Measurements from ENCODE around the gene SHE. TPM values are rescaled to one million over a fixed set of nuclear protein-coding genes. Genes with fewer than 3 reads are reported as not detected.
"Not testable (repeated sequence)": the region's sequence is repeated elsewhere in the genome, so short reads cannot be mapped to it uniquely, and the experiment has no call there.

Gene SHE
- total RNA-seq, 2 experiments from 2014 or later: 0.07 TPM; not detected in 1

DNA sequence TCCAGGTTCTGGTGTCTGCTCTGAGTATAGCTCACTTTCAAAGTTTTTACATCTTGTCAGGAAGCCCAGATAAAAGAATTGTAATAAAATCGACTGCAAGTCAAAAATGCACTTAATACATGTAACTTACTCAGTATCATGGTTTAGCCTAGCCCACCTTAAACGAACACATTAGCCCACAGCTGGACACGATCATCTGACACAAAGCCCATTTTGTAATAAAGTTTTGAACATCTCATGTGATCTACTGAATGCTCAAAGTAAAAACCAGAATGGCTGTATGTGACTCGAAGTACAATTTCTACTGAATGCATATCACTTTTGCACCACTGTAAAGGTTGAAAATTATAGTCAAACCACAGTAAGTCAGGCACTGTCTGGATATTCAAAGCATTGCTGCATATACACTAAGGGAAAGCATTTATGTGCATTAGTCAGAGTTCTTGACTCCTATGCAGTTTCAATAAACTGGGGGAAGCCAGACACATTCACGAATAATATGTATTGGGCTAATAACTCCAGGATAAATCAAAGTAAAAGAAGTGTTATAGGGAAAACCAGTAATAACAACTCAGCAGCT is 12.4 kb downstream of the SHE start:
- POLR2A ChIA-PET: no interaction called here
- CTCF ChIA-PET: interaction anchor here (2.2 to 2.9 kb wide), 2 partner anchors 10 to 57 kb away, joined by 9 to 19 read pairs; no protein-coding TSS in a partner anchor
- H3K9me3 Mint-ChIP-seq: no peaks in the 10 kb centered on the region
- H3K27ac Mint-ChIP-seq: no peak overlapping the region
- peaks cover 27% of the 10 kb centered on the region for H3K4me1 Mint-ChIP-seq (ENCODE audit: low read depth)
- DNase-seq: no peak
- H3K4me3 Mint-ChIP-seq: no peak overlapping the region
- intact Hi-C loops (cut with micrococcal nuclease): no loop called here
- H3K27me3 Mint-ChIP-seq: no peaks in the 10 kb centered on the region
- H3K36me3 Mint-ChIP-seq: no peaks in the 10 kb centered on the region

DNA sequence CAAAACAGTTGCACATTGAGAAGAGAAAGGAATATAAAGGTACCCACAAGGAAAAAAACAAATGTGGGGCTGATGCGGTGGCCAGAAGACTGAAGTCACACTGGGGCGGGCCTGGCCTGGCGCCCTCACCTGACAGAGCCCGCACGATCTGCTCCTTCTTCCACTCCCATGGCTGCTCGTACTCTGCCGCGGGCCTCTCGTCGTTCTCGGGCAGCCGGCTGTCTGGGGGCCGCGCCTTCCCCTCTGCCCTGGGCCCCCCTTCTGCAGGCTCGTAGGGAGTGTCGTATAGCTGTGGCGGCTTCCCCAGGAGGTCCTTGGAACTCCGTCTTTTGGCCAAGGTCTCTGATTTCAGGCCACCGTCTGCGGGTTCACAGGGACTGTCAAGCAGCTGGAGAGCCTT is 13.3 kb downstream of the SHE start:
- no peaks in the 10 kb centered on the region for H3K9me3 Mint-ChIP-seq
- no peaks in the 10 kb centered on the region for H3K36me3 Mint-ChIP-seq
- no peak for DNase-seq
- H3K4me3 Mint-ChIP-seq: no peak overlapping the region
- intact Hi-C loops (cut with micrococcal nuclease): no loop called here
- H3K4me1 Mint-ChIP-seq (ENCODE audit: low read depth): peaks cover 26% of the 10 kb centered on the region
- POLR2A ChIA-PET: no interaction called here
- no peak overlapping the region for H3K27ac Mint-ChIP-seq
- CTCF ChIA-PET: interaction anchor here (2.9 kb wide), 1 partner anchor 9 kb away, joined by 19 read pairs; no protein-coding TSS in a partner anchor
- no peaks in the 10 kb centered on the region for H3K27me3 Mint-ChIP-seq

DNA sequence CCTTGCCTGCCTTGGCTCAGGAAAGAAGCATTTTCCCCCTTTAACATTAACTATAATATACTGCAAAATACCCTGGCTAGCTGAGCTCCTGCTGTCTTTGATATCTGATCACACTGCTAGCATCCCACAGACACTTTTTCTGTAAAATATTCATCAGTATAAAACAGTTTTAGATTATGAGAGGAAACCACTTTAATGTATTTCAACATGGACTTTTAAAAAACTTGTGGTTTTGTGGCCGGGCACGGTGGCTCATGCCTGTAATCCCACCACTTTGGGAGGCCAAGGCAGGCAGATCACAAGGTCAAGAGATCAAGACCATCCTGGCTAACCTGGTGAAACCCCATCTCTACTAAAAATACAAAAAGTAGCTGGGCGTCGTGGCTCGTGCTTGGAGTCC is 15.5 kb downstream of the SHE start:
- H3K9me3 Mint-ChIP-seq; H3K27me3 Mint-ChIP-seq; H3K27ac Mint-ChIP-seq; H3K4me1 Mint-ChIP-seq (ENCODE audit: low read depth); H3K36me3 Mint-ChIP-seq; DNase-seq; H3K4me3 Mint-ChIP-seq; intact Hi-C loops (cut with micrococcal nuclease); POLR2A ChIA-PET: not testable (repeated sequence)
- CTCF ChIA-PET: interaction anchor here (0.8 to 1.4 kb wide), 3 partner anchors 60 to 163 kb away, joined by 3 to 4 read pairs (median 3); no protein-coding TSS in a partner anchor

DNA sequence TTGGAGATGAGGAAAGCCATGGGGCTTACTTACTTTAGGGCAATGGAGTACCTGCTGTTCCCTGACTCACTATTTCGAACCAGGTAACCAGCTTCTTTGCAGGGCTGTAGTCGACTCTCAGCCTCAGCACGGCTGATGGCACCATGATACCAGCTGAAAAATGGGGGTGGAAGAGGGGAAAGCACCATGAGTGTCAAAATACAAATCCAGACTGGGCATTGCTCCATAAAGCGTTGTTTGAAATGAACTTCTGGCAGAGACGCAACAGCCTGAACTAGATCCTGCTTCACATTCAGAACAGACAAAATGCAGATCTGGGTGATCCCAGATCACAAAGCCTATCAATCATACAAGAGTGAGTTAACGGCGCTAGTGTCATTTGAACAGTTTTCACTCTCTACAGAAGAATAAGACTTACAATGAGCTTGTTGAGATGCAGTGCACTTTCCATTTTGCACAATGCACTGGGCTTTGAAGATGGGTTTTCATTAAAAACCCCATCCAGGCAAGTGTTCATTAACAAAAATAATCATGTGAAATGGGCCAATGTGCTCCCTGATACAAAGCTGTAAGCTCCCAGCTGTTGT is 16.2 kb downstream of the SHE start:
- H3K4me1 Mint-ChIP-seq (ENCODE audit: low read depth): peaks cover 4% of the 10 kb centered on the region
- intact Hi-C loops (cut with micrococcal nuclease): no loop called here
- no peaks in the 10 kb centered on the region for H3K27me3 Mint-ChIP-seq
- no peak overlapping the region for H3K27ac Mint-ChIP-seq
- H3K36me3 Mint-ChIP-seq: no peaks in the 10 kb centered on the region
- no peaks in the 10 kb centered on the region for H3K9me3 Mint-ChIP-seq
- ChIA-PET CTCF (interaction anchor here (0.6 to 1.4 kb wide), 4 partner anchors 61 to 162 kb away, joined by 3 to 4 read pairs (median 3); no protein-coding TSS in a partner anchor), POLR2A (no interaction called here)
- H3K4me3 Mint-ChIP-seq: no peak overlapping the region
- no peak for DNase-seq

DNA sequence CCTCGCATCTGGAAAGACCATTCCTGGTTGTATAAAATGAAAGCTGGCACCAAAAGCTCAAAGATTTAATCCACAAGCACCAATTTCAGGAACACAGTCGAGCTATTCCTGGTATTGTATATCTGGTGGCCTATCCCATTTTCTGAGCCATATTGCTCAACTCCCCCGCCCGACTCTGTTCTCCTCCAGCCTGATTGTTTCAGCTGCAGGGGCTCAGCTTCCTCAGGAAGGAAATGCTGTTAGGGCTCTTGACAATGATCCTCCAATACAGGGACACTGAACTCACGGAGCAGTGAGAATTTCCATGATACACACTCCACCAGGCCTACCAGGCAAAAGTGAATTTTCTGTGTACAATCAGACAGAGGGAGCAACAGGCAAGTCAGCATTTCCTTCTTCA is 17.1 kb downstream of the SHE start:
- Mint-ChIP-seq H3K4me1 (ENCODE audit: low read depth) (peaks cover 4% of the 10 kb centered on the region), H3K27ac (no peak overlapping the region), H3K9me3 (no peaks in the 10 kb centered on the region), H3K27me3 (no peaks in the 10 kb centered on the region), H3K36me3 (no peaks in the 10 kb centered on the region), H3K4me3 (no peak overlapping the region)
- ChIA-PET POLR2A (no interaction called here), CTCF (interaction anchor here (0.6 to 1.4 kb wide), 3 partner anchors 12 to 161 kb away, joined by 3 to 4 read pairs (median 3); no protein-coding TSS in a partner anchor)
- no peak for DNase-seq
- intact Hi-C loops (cut with micrococcal nuclease): no loop called here

DNA sequence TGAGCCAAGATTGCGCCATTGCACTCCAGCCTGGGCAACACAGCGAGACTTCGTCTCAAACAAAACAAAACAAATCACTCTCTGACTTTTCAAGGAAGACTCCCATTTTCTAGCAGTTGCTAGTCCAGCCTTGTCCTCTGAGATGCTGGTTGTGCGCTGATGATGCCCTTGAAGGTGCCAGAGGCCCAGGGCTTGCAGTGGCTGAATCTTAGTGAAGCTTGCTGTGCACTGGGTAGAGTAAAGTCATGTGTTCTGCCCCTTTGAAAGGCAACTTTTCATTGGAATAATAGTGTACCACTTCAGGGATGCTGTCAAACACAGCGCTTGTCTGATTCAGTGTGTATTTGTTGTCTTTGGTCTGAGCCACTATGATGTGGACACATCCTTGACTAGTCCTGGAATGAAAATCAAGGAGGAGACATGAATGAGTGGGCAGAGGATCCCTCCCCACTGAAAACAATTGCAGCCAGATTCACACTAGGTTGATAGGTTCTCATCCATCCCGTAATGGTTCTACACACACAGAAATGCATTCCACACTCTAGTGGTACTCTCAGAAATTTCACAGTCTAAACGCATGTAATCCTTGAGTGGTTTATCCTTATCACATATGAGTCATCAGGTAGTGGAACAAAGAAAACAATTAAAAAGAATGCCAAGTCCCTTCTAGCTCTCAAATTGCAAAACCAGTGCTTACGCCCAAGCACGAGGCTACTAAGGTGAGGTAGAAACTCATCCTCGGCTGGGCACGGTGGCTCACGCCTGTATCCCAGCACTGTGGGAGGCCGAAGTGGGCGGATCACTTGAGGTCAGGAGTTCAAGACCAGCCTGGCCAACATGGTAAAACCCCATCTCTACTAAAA is 18.0 kb downstream of the SHE start:
- POLR2A ChIA-PET: no interaction called here
- no peak overlapping the region for H3K27ac Mint-ChIP-seq
- no peaks in the 10 kb centered on the region for H3K27me3 Mint-ChIP-seq
- H3K9me3 Mint-ChIP-seq: no peaks in the 10 kb centered on the region
- CTCF ChIA-PET: interaction anchor here (0.9 to 1.1 kb wide), 2 partner anchors 13 to 62 kb away, joined by 3 to 4 read pairs; no protein-coding TSS in a partner anchor
- no peak for DNase-seq
- intact Hi-C loops (cut with micrococcal nuclease): no loop called here
- H3K4me3 Mint-ChIP-seq: no peak overlapping the region
- H3K4me1 Mint-ChIP-seq (ENCODE audit: low read depth): peaks cover 6% of the 10 kb centered on the region
- no peaks in the 10 kb centered on the region for H3K36me3 Mint-ChIP-seq

DNA sequence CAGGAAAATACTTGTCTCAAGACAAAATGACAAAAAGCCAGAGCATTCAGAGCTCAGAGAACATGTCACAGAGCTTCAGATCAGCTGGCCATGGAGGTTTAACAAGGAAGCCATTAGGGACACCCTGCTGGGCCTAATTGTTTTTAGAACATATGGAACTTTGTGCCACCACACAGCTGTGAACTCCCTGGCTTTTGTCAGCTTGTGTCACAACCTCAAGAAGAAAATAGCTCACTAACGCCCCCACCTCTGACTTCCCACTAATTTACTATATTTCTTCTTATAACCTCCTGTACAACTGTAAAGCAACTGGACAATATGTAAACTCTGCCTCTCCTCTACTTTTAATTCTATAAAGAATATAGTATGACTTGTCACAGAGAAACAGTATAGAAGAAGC is 21.2 kb downstream of the SHE start:
- ChIA-PET CTCF (interaction anchor here (0.6 to 6.2 kb wide), 33 partner anchors 9 to 398 kb away, joined by 3 to 201 read pairs (median 4); no protein-coding TSS in a partner anchor), POLR2A (no interaction called here)
- Mint-ChIP-seq H3K9me3 (no peaks in the 10 kb centered on the region), H3K27me3 (no peaks in the 10 kb centered on the region), H3K4me1 (ENCODE audit: low read depth) (peaks cover 27% of the 10 kb centered on the region), H3K27ac (no peak overlapping the region), H3K36me3 (no peaks in the 10 kb centered on the region), H3K4me3 (no peak overlapping the region)
- intact Hi-C loops (cut with micrococcal nuclease): no loop called here
- DNase-seq: no peak

DNA sequence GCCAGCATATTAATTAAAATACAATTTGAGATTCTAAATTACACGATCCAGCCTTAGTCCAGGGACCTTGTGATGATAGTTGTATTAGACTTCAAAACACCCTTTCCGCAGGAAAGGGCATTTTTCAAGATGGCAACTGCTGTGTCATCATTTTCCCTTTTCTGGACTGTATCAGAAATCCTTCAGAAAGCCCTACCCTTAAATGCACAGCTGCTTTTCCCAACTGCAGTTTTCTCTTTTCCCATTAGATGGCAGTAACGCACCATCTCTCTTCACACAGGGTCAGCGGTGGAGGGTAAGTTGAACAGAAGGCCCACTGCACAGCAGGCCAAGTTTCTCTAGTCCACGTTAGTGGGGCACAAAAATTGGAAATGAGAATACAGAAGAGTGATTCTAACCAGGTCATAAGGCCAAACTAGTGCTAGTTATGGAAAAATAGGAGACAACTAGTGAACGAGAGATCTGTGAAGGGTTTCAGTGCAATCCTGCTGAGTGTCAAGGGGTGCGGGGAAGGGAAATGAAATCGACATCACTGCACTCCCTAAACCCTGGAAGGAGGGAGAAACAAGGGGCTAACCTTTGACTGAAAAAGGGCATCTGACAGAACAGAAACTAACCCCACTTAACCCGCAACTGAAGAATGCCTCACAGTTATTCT is 22.3 kb downstream of the SHE start:
- DNase-seq: peak; percentile 71
- H3K4me3 Mint-ChIP-seq: no peak overlapping the region
- H3K27me3 Mint-ChIP-seq: no peaks in the 10 kb centered on the region
- intact Hi-C loops (cut with micrococcal nuclease): loop anchor here (1.0 to 10.0 kb wide), 4 partner anchors 17 to 375 kb away; partner anchors contain the start of gene ATP8B2
- peaks cover 27% of the 10 kb centered on the region for H3K4me1 Mint-ChIP-seq (ENCODE audit: low read depth)
- no peaks in the 10 kb centered on the region for H3K9me3 Mint-ChIP-seq
- ChIA-PET CTCF (interaction anchor here (0.6 to 6.2 kb wide), 73 partner anchors 9 to 697 kb away, joined by 3 to 201 read pairs (median 4); partner anchors contain the start of genes ADAM15, CHRNB2, KRTCAP2 and PBXIP1), POLR2A (no interaction called here)
- H3K27ac Mint-ChIP-seq: peak overlapping the region; percentile 11
- H3K36me3 Mint-ChIP-seq: no peaks in the 10 kb centered on the region

DNA sequence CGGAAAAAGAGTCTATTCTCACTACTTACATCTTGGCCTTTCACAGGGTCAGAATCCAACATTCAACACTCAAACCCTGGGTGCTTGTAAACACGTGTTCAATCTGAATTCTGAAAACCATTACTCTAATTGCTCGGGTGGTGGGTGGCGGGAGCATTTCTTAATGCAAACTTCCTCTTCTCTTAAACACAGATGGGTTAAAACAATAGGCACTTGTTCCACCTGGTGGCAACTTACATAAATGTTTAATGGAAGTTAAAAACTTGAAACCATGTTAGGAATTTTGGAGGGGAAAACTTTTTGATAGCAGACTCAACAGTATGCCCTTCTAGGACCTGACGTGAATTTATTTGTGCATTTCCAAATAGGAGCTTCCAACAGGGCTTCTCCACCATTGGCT is 23.6 kb downstream of the SHE start:
- CTCF ChIA-PET: interaction anchor here (0.7 to 6.2 kb wide), 32 partner anchors 11 to 694 kb away, joined by 3 to 201 read pairs (median 6); partner anchors contain the start of gene KRTCAP2

DNA sequence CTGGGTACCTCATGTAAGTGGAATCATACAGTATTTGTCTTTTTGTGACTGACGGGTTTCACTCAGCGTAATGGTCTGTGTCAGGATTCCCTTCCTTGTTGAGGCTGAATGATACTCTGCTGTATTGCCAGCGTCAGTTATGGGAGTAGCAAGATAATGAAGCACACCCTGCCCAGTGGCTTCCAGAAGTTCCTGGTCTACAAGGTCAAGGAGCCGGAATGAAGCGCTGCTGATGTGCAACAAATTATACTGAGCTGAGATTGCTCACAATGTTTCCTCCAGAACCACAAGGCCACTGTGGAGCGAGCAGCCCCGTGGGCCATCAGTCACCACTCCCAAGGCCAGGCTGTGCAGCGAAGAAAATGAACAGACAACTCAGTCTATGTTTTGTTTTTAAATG is 24.2 kb downstream of the SHE start:
- H3K27ac Mint-ChIP-seq: no peak overlapping the region
- no peaks in the 10 kb centered on the region for H3K36me3 Mint-ChIP-seq
- CTCF ChIA-PET: interaction anchor here (0.7 to 6.2 kb wide), 4 partner anchors 70 to 145 kb away, joined by 3 to 201 read pairs (median 8); no protein-coding TSS in a partner anchor
- intact Hi-C loops (cut with micrococcal nuclease): loop anchor here (1.0 to 10.0 kb wide), 3 partner anchors 125 to 377 kb away; partner anchors contain the start of gene ATP8B2
- no peak for DNase-seq
- POLR2A ChIA-PET: no interaction called here
- no peaks in the 10 kb centered on the region for H3K27me3 Mint-ChIP-seq
- H3K9me3 Mint-ChIP-seq: no peaks in the 10 kb centered on the region
- peaks cover 27% of the 10 kb centered on the region for H3K4me1 Mint-ChIP-seq (ENCODE audit: low read depth)
- no peak overlapping the region for H3K4me3 Mint-ChIP-seq

More for the DNA sequence above, 23.6 kb downstream of the SHE start:
- Mint-ChIP-seq H3K27me3 (no peaks in the 10 kb centered on the region), H3K4me3 (no peak overlapping the region), H3K4me1 (ENCODE audit: low read depth) (peaks cover 27% of the 10 kb centered on the region), H3K9me3 (no peaks in the 10 kb centered on the region), H3K36me3 (no peaks in the 10 kb centered on the region), H3K27ac (peak overlapping the region; percentile 20)
- peak; percentile 36 for DNase-seq
- POLR2A ChIA-PET: no interaction called here
- intact Hi-C loops (cut with micrococcal nuclease): loop anchor here (1.0 to 10.0 kb wide), 4 partner anchors 19 to 376 kb away; partner anchors contain the start of gene ATP8B2

DNA sequence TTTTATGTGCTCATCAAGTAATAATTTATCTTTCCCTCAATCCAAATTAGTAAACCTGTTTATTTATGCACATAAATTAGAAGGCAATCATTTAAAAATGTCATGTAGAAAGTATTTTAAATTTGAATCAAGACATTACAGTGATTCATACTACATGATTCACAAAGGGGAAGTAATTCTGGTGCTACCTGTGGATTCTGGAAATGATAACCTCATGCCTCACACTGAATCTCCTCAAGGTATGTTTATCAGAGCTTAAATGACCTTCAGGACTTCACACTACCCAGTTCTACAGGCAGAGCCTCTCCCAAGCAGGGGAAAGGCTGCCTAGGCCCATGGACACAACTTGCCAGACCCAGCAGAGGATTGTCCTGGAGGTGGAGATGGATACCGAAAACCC is 25.4 kb downstream of the SHE start:
- H3K4me1 Mint-ChIP-seq (ENCODE audit: low read depth): peaks cover 27% of the 10 kb centered on the region
- no peak overlapping the region for H3K4me3 Mint-ChIP-seq
- H3K27ac Mint-ChIP-seq: no peak overlapping the region
- POLR2A ChIA-PET: interaction anchor here (1.0 kb wide), 1 partner anchor 10 kb away, joined by 4 read pairs; no protein-coding TSS in a partner anchor
- intact Hi-C loops (cut with micrococcal nuclease): loop anchor here (5.0 to 10.0 kb wide), 2 partner anchors 149 to 378 kb away; partner anchors contain the start of gene ATP8B2
- H3K27me3 Mint-ChIP-seq: no peaks in the 10 kb centered on the region
- CTCF ChIA-PET: interaction anchor here (0.7 to 2.1 kb wide), 4 partner anchors 11 to 483 kb away, joined by 3 to 8 read pairs (median 6); no protein-coding TSS in a partner anchor
- no peak for DNase-seq
- no peaks in the 10 kb centered on the region for H3K9me3 Mint-ChIP-seq
- H3K36me3 Mint-ChIP-seq: no peaks in the 10 kb centered on the region

Data from activated CD4-positive, alpha-beta memory T cell treated with anti-CD3 and anti-CD28 coated beads for 36 hours (primary cell).